SK-N-SH treated with all-trans-retinoic acid at 6 μM for 48 hours (cell line): Measurements from ENCODE around the gene TNFRSF4.

Experiments used
- ISL1 ChIP-seq: fragments of 250-450 bp; sonication (Bioruptor Pico); IDR thresholded peaks from 2 replicates; pipeline ENCODE4 v2.1.2; 2022; ENCODE audit warnings: mild to moderate bottlenecking, moderate library complexity
- OSR1 ChIP-seq: fragments of 250-450 bp; sonication (Bioruptor Pico); IDR thresholded peaks from 2 replicates; pipeline ENCODE4 v1.8.0; 2022; ENCODE audit warnings: moderate library complexity, mild to moderate bottlenecking, inconsistent platforms
- ZFP30 ChIP-seq: fragments of 450-650 bp; formaldehyde crosslinking; IDR thresholded peaks from 2 replicates; pipeline ENCODE4 v1.5.0; 2022; ENCODE audit warnings: mild to moderate bottlenecking, moderate library complexity

GRCh38 chr1:1198423-1199140 is 15.4 kb downstream of the TNFRSF4 start:
- no peak for TF ChIP-seq ISL1 (CRISPR knock-in tag)
- TF ChIP-seq ZFP30 (CRISPR knock-in tag) = no peak
- TF ChIP-seq OSR1 (CRISPR knock-in tag) = no peak
